KMS-11 (cell line): ENCODE results near the gene IGF2R.

Experiments
- H2AFZ ChIP-seq: fragments of 200-600 bp; sonication (generic); 2 replicates; pipeline ENCODE4 v1.6.1; 2016; ENCODE audit warnings: antibody characterized with exemption, mixed run types, low read depth
- H3K27ac ChIP-seq: fragments of 200-600 bp; sonication (generic); 2 replicates; pipeline ENCODE4 v1.6.1; 2016; ENCODE audit warnings: mild to moderate bottlenecking, mixed run types
- H3K27me3 ChIP-seq: fragments of 200-600 bp; sonication (generic); 2 replicates; pipeline ENCODE4 v1.6.1; 2017; ENCODE audit warnings: mild to moderate bottlenecking, low read depth, mixed run types, moderate library complexity; ENCODE audit not compliant: insufficient read depth
- H3K36me3 ChIP-seq: fragments of 200-600 bp; sonication (generic); 2 replicates; pipeline ENCODE4 v1.6.1; 2017; ENCODE audit warnings: mild to moderate bottlenecking, mixed run types; ENCODE audit not compliant: insufficient read depth
- H3K4me1 ChIP-seq: fragments of 200-600 bp; sonication (generic); 2 replicates; pipeline ENCODE4 v1.6.1; 2016; ENCODE audit warnings: mild to moderate bottlenecking, low read depth, mixed run types; ENCODE audit not compliant: poor library complexity, severe bottlenecking
- H3K4me2 ChIP-seq: fragments of 200-600 bp; sonication (generic); 2 replicates; pipeline ENCODE4 v1.7.0; 2016; ENCODE audit warnings: mild to moderate bottlenecking, mixed run types
- H3K4me3 ChIP-seq: fragments of 200-600 bp; sonication (generic); IDR thresholded peaks from 2 replicates; pipeline ENCODE4 v1.6.1; 2017; ENCODE audit warnings: low read depth, low read length, mixed read lengths; ENCODE audit not compliant: insufficient read depth
- H3K79me2 ChIP-seq: fragments of 200-600 bp; sonication (generic); 2 replicates; pipeline ENCODE4 v1.6.1; 2016; ENCODE audit warnings: low read depth, mixed run types; ENCODE audit not compliant: insufficient read depth
- H3K9ac ChIP-seq: fragments of 200-600 bp; sonication (generic); 2 replicates; pipeline ENCODE4 v1.6.1; 2016; ENCODE audit warnings: mild to moderate bottlenecking, mixed run types
- H4K20me1 ChIP-seq: fragments of 200-600 bp; sonication (generic); 2 replicates; pipeline ENCODE4 v1.6.1; 2016; ENCODE audit warnings: mild to moderate bottlenecking, mixed run types; ENCODE audit not compliant: insufficient read depth
- CTCF ChIP-seq: fragments of 200-600 bp; sonication (generic); conservative IDR thresholded peaks from 2 replicates; pipeline ENCODE4 v1.6.1; 2017; ENCODE audit warnings: low read depth, mild to moderate bottlenecking, antibody characterized with exemption, low read length, moderate library complexity, mixed read lengths

IGF2R gene

GRCh38 chr6:160035241-160035640, 66.4 kb downstream of the IGF2R start:
- no peaks in the 10 kb centered on the region for H3K36me3 ChIP-seq
- peaks cover 10% of the 10 kb centered on the region for H3K4me1 ChIP-seq
- H2AFZ ChIP-seq: no peak overlapping the region
- no peak overlapping the region for H3K4me2 ChIP-seq
- no peaks in the 10 kb centered on the region for H3K27me3 ChIP-seq
- no peak overlapping the region for H3K9ac ChIP-seq
- H3K79me2 ChIP-seq: no peaks in the 10 kb centered on the region
- H3K27ac ChIP-seq: no peak overlapping the region
- no peaks in the 10 kb centered on the region for H4K20me1 ChIP-seq
- no peak for TF ChIP-seq CTCF
- H3K4me3 ChIP-seq: no peak overlapping the region

DNA sequence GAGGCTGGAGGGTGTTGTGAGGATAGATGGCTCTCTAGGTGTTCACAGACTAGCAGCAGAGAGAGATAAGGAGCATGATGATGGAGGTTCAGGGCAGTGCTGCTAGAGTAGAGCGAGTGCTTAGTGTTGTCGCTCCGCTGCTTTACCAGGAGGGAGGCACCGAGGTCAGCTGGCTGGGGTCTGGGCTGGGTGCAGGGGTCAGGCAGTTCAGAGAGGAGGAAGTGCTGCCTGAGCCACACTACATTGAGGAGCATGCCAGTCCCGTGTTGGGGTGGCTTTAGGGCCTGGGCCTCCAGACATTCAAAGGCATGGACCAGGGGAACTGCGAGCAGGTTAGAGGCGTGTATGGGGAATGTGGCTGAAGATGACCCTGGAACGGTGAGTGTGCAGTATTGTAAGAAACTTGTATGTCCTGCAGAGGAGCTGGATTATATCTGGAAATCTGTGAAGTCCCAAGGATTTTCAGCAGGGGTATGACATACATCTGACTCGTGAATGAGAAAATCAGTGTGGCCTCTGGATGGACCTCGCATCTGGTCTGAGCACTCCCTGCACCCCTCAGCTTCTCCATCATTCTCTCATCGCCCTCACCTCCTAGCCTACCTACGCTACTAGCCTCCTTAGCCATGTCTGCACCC, 66.9 kb downstream of the IGF2R start:
- no peaks in the 10 kb centered on the region for H4K20me1 ChIP-seq
- no peak overlapping the region for H2AFZ ChIP-seq
- H3K27me3 ChIP-seq: no peaks in the 10 kb centered on the region
- no peak overlapping the region for H3K4me3 ChIP-seq
- TF ChIP-seq CTCF: no peak
- no peak overlapping the region for H3K4me2 ChIP-seq
- H3K9ac ChIP-seq: no peak overlapping the region
- H3K4me1 ChIP-seq: peaks cover 5% of the 10 kb centered on the region
- no peak overlapping the region for H3K27ac ChIP-seq
- no peaks in the 10 kb centered on the region for H3K36me3 ChIP-seq
- no peaks in the 10 kb centered on the region for H3K79me2 ChIP-seq

DNA sequence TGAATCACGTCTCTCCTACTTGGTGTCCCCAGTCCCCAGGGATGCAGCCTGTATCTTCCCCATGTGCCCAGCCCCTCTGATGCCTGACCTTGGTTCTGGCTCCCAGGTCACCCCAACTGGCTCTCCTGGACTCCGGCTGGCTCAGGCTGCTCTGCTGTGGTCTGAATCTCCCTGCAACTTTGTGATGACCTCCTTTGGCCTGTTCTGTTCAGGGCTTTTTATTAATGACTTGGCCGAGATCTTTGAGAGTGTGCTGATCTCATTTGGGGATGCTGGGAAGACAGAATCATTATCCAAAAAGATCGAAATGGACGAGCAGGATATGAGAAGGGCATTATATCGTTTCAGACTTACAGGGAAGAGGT, 67.4 kb downstream of the IGF2R start:
- H3K4me3 ChIP-seq: no peak overlapping the region
- TF ChIP-seq CTCF: no peak
- peaks cover 6% of the 10 kb centered on the region for H3K4me1 ChIP-seq
- no peak overlapping the region for H2AFZ ChIP-seq
- no peak overlapping the region for H3K27ac ChIP-seq
- no peaks in the 10 kb centered on the region for H3K79me2 ChIP-seq
- no peaks in the 10 kb centered on the region for H4K20me1 ChIP-seq
- no peak overlapping the region for H3K4me2 ChIP-seq
- no peaks in the 10 kb centered on the region for H3K36me3 ChIP-seq
- no peak overlapping the region for H3K9ac ChIP-seq
- no peaks in the 10 kb centered on the region for H3K27me3 ChIP-seq

GRCh38 chr6:160036790-160037206, 67.9 kb downstream of the IGF2R start:
- no peak overlapping the region for H2AFZ ChIP-seq
- no peak overlapping the region for H3K4me3 ChIP-seq
- no peak overlapping the region for H3K4me2 ChIP-seq
- no peaks in the 10 kb centered on the region for H3K36me3 ChIP-seq
- H3K4me1 ChIP-seq: peaks cover 11% of the 10 kb centered on the region
- H3K79me2 ChIP-seq: no peaks in the 10 kb centered on the region
- no peak overlapping the region for H3K27ac ChIP-seq
- no peaks in the 10 kb centered on the region for H3K27me3 ChIP-seq
- no peaks in the 10 kb centered on the region for H4K20me1 ChIP-seq
- no peak overlapping the region for H3K9ac ChIP-seq
- TF ChIP-seq CTCF: no peak
